ENCODE results near the gene PNCK.
"Not testable (repeated sequence)": the region's sequence is repeated elsewhere in the genome, so short reads cannot be mapped to it uniquely, and the experiment has no call there.

The PNCK gene

GRCh38 chrX:153673428-153674218, at the start of gene PNCK:
PNCK (minus strand) TSS chrX:153673813; CDS start chrX:153673076, 737 bp downstream.
- DNase-seq: no peak

GRCh38 chrX:153722704-153723350, 49.2 kb upstream of the PNCK start:
- no peak for DNase-seq

GRCh38 chrX:153719701-153720100, 46.1 kb upstream of the PNCK start:
- no peak for DNase-seq

GRCh38 chrX:153719238-153719637, 45.6 kb upstream of the PNCK start:
- DNase-seq: no peak

GRCh38 chrX:153717445-153717844, 43.8 kb upstream of the PNCK start:
- no peak for DNase-seq

GRCh38 chrX:153714256-153714655, 40.6 kb upstream of the PNCK start:
- no peak for DNase-seq

- DNase-seq: no peak
Measured at GRCh38 chrX:153709726-153710674, 36.4 kb upstream of the PNCK start.

GRCh38 chrX:153708415-153708814, 34.8 kb upstream of the PNCK start:
- peak; percentile 71 for DNase-seq

GRCh38 chrX:153707406-153707805, 33.8 kb upstream of the PNCK start:
- no peak for DNase-seq

GRCh38 chrX:153706799-153707198, 33.2 kb upstream of the PNCK start:
- no peak for DNase-seq

GRCh38 chrX:153705403-153706060, 31.9 kb upstream of the PNCK start:
- not testable (repeated sequence) for DNase-seq

GRCh38 chrX:153704631-153705402, 31.2 kb upstream of the PNCK start:
- not testable (repeated sequence) for DNase-seq

GRCh38 chrX:153704021-153704526, 30.5 kb upstream of the PNCK start:
- no peak for DNase-seq

- no peak for DNase-seq
Measured at GRCh38 chrX:153703036-153703370, 29.4 kb upstream of the PNCK start.

GRCh38 chrX:153702336-153703035, 28.9 kb upstream of the PNCK start:
- no peak for DNase-seq

- DNase-seq: no peak
Measured at GRCh38 chrX:153701706-153702105, 28.1 kb upstream of the PNCK start.

GRCh38 chrX:153700967-153701366, 27.4 kb upstream of the PNCK start:
- no peak for DNase-seq

- no peak for DNase-seq
Measured at GRCh38 chrX:153700376-153700945, 26.8 kb upstream of the PNCK start.

- DNase-seq: not testable (repeated sequence)
Measured at GRCh38 chrX:153699784-153700371, 26.3 kb upstream of the PNCK start.

GRCh38 chrX:153699210-153699783, 25.7 kb upstream of the PNCK start:
- DNase-seq: not testable (repeated sequence)

Data from kidney glomerular epithelial cell (primary cell).